HL-60/S4 treated with retinoic acid at 250 ng/mL for 4 days and 3 days (cell line): ENCODE results near the gene GCNT4.
"Not testable (repeated sequence)": the region's sequence is repeated elsewhere in the genome, so short reads cannot be mapped to it uniquely, and the experiment has no call there.

Experiments
- in situ Hi-C: fragments of 300-500 bp; cut with MboI; formaldehyde crosslinking; loops from 2 replicates; pipeline ENCODE4 v1.7.0; 2022; ENCODE audit warnings: low sequenced_read_pairs

Gene GCNT4

DNA sequence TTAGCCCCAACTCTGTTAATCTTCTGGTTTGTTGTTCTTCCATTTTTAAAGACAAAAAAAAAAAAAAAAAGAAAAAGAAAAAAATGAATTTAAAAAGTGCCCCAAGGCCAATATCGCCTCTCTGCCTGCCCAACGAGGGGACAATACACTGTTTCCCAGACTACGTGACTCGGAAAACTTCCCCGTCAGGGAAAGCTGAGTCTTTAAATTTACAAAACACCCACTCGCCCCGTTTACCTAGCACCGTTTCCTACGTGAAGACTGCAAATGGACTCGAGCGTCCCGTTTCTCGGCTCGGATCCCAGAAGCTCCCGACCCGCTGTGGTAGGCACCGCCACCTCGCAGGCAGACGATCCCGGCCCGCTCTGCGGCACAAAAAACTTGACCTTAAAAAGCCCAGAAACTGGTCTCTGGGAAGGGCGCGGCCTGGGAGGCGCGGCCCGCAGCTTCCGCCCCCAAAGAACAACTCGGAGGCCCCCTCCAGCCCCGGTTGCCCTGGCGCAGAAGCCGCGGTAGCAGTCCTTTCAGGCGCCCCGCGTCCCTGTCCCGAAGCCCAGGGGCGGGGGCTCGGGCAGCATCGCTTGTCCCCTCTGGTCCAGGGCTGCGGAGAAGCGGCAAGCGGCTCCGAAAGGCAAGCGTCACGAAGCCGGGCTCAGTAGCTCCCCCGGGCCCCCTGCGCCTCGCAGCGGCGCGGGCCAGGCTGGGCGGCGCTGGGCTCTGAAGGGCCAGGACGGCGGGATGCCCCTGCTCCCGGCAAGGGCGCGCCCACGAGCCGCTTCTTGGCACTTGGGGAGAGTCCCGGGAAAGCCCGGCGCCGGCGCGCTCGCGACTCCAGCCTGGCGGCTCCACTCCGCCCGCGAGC, at the start of gene GCNT4:
GCNT4 (minus strand) TSS at position 367 of the 862 bp plus-strand sequence. CDS start 22,521 bp downstream, outside the sequence.
- in situ Hi-C loops = no loop called here

DNA sequence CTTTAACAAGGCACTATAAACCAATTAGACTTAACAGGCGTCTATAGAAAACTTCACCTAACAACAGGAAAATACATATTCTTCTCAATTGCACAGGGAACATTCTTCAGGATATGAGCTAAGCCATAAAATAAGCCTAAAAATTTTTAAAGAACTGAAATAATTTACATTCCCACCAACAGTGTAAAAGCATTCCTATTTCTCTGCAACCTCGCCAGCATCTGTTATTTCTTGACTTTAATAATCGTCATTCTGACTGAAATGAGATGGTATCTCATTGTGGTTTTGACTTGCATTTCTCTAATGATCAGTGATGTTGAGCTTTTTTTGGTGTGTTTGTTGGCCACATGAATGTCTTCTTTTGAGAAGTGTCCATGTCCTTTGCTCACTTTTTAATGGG, 43.6 kb upstream of the GCNT4 start:
- in situ Hi-C loops = not testable (repeated sequence)

GRCh38 chr5:75091597-75091996, 39.2 kb upstream of the GCNT4 start:
- in situ Hi-C loops = no loop called here

- in situ Hi-C loops = no loop called here
These were observed 37.3 kb upstream of the GCNT4 start for GRCh38 chr5:75089662-75090061.

DNA sequence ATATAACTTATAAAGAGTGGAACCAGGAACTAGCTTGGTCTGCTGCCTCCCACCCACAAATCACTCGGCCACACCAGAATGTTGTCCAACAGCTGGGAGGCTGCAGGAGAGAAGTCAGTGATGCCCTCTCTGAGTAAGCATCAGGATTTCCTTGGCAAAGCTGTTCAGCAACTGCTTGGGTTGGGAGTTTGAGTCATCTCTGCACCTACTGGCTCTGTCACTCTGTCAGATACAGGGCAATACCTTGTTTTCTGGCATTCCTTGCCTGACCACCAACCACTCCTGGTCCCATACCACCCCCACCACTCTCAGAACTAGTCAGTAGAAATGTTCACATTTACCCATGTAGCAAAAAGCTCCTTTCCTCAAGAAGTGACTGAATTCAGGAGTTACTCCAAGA, 36.8 kb upstream of the GCNT4 start:
- in situ Hi-C loops = no loop called here

DNA sequence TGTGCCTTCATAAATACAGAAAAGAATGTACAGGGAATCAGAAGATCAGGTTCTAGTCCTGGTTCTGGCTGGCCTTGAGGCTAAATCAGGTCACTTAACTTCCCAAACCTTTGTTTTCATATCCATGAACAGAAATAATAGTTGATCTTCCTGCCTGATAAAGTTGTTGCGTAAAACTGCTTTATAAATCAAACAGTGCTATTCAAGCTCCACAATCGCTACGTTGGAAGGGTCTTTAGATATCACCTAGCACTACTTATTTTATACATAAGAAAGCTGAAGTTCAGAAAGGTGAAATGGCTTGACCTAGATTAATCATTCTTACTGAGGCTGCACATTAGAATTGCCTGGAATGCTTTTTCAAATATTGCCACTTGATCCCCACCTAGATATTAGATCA, 36.3 kb upstream of the GCNT4 start:
- in situ Hi-C loops = no loop called here

DNA sequence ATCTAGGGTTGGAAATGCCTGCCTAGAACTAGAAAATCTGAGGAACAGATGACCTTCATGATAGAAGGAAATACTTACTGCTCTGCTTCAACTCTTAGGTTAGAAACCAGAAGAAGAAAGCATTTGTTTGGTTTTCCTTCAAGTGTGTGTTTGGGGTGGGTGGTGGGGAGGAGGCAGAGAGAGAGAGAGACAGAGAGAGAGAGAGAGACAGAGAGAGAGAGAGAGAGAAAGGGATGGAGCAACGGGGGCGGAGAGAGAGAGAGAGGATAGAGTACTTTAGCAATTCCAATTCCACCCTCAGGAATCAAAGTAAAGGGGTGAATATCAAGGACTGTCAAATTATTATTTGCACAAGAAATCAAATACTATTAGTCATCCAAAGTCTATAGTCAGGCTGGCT, 29.2 kb upstream of the GCNT4 start:
- in situ Hi-C loops = no loop called here

GRCh38 chr5:75079346-75079745, 27.0 kb upstream of the GCNT4 start:
- in situ Hi-C loops = not testable (repeated sequence)

- in situ Hi-C loops = no loop called here
These were observed 25.7 kb upstream of the GCNT4 start for GRCh38 chr5:75078027-75078426.

GRCh38 chr5:75072061-75072460, 19.7 kb upstream of the GCNT4 start:
- in situ Hi-C loops = no loop called here

DNA sequence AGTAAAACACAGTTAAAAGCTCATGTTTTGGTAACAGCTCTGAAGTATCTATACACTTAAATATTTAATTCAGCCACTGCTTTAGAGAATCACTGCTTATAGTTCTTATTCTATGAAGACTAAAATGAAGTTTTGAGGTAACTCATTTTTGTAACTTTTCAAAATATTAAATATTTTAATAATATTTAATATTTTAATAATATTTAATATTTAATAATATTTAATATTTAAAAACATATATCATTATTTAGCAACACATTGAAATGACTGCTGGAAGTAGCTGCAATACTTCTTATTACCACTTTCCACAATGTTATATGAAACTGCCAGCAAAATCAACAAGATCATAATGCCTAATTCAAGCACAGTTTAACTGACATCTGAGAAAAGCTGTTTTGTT, 18.7 kb upstream of the GCNT4 start:
- in situ Hi-C loops = no loop called here

- in situ Hi-C loops = no loop called here
These were observed 15.1 kb upstream of the GCNT4 start for GRCh38 chr5:75067434-75067833.

GRCh38 chr5:75062925-75063531, 10.7 kb upstream of the GCNT4 start:
- in situ Hi-C loops = no loop called here

GRCh38 chr5:75059912-75060545, 7.7 kb upstream of the GCNT4 start:
- in situ Hi-C loops = no loop called here

DNA sequence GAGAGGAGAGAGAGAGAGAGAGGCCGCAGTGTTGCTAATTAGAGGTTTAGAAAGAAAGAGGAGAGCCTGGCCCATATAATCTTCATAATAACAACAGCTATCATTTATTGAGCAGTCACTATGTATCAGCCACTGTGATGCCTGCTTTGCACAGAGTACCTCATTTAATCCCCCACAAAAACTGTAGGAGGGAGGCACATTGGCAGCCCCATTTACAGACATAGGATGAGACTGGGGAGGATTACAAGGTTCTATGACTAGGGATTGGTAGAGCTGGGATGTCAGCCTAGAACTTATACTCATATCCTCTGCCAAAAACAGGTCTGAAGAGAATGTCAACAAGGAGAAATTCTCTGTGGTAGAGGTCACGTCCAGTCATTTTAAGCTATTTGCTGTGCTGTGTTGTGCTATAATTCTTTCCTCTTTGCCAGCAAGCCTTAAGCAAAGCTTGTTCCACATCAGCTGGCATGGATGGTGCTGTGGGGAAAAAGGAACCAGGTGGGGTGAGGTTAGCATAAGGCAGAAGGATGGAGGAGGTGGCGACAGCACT, 6.7 kb upstream of the GCNT4 start:
- in situ Hi-C loops = no loop called here

GRCh38 chr5:75057561-75057960, 5.2 kb upstream of the GCNT4 start:
- in situ Hi-C loops = no loop called here

GRCh38 chr5:75055727-75056144, 3.4 kb upstream of the GCNT4 start:
- in situ Hi-C loops = no loop called here

GRCh38 chr5:75054134-75054930, 2.0 kb upstream of the GCNT4 start:
- in situ Hi-C loops = no loop called here

DNA sequence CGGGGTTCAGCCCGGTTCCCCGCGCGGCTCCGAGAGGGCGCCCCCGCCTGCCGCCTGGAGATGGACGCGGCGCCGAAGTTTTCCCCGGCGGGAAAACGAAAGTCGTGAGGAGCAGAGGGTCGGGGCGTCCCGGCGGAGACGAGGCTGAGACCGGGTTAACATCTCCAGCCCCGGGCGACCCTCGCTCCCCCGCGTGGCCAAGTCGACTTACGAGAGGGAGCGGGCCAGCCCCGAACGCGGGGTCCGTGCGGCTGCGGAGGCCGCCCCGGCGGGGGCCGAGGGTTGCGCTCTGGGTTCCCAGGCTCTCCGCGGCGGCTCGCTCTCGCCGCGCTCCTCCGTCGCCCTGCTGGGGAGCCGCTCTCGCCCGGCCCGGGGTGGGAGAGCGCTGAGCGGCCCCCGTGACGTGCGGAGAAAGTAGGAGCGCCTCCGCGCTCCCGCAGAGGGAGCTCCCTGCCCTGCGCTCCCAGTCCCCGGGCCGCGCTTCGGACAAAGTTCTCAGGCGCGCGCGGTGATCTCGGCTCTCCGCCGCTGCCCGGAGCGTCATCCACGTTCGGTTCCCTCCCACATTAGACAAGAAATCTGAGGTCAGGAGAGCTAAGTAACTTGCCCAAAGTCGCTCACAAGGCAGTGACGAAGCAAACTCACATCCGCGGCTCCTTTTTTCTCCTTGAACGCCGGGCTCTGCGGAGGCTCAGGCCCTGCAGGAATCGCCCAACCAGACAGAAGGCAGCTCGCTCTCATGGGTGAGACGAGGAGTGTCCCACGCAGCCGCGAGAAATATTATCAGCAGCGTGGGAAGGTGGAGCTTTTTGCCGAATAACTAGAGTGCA, 1.2 kb upstream of the GCNT4 start:
- in situ Hi-C loops = no loop called here

GRCh38 chr5:75053054-75053303, 621 bp upstream of the GCNT4 start:
- in situ Hi-C loops = no loop called here
